Activated T-cell treated with anti-CD3 and anti-CD28 coated beads, Interleukin-2, amount 50 U/mL, for 1 hour (primary cell): ENCODE measurements around the gene DCP2.

ENCODE experiments used
- DNase-seq: peaks from one replicate; pipeline ENCODE4 v3.0.0-alpha.2; 2020

DCP2 gene

GRCh38 chr5:113047733-113048652 is 71.4 kb downstream of the DCP2 start:
- no peak for DNase-seq

GRCh38 chr5:113048931-113049330 is 72.3 kb downstream of the DCP2 start:
- no peak for DNase-seq

GRCh38 chr5:113050721-113051382 is 74.3 kb downstream of the DCP2 start:
- DNase-seq = no peak

- no peak for DNase-seq
These were observed 75.6 kb downstream of the DCP2 start for GRCh38 chr5:113052041-113052795.

- DNase-seq = no peak
These were observed 77.0 kb downstream of the DCP2 start for GRCh38 chr5:113053511-113053995.

- no peak for DNase-seq
These were observed 78.3 kb downstream of the DCP2 start for GRCh38 chr5:113054899-113055298.

- DNase-seq = no peak
These were observed 80.4 kb downstream of the DCP2 start for GRCh38 chr5:113056988-113057387.

GRCh38 chr5:113057557-113057984 is 81.0 kb downstream of the DCP2 start:
- no peak for DNase-seq

GRCh38 chr5:113058269-113058668 is 81.7 kb downstream of the DCP2 start:
- no peak for DNase-seq

- no peak for DNase-seq
These were observed 82.2 kb downstream of the DCP2 start for GRCh38 chr5:113058706-113059226.

- no peak for DNase-seq
These were observed 82.8 kb downstream of the DCP2 start for GRCh38 chr5:113059232-113060040.

GRCh38 chr5:113060408-113061025 is 83.9 kb downstream of the DCP2 start:
- no peak for DNase-seq

GRCh38 chr5:113061846-113062780 is 85.5 kb downstream of the DCP2 start:
- no peak for DNase-seq

- no peak for DNase-seq
These were observed 86.4 kb downstream of the DCP2 start for GRCh38 chr5:113062869-113063508.

- DNase-seq = no peak
These were observed 87.3 kb downstream of the DCP2 start for GRCh38 chr5:113063927-113064326.

- no peak for DNase-seq
These were observed 88.2 kb downstream of the DCP2 start for GRCh38 chr5:113064806-113065205.

GRCh38 chr5:113065626-113066025 is 89.0 kb downstream of the DCP2 start:
- no peak for DNase-seq

- no peak for DNase-seq
These were observed 91.2 kb downstream of the DCP2 start for GRCh38 chr5:113067635-113068344.

GRCh38 chr5:113068559-113068958 is 92.0 kb downstream of the DCP2 start:
- no peak for DNase-seq
